ENCODE results near the gene NUBPL.
"Not testable (repeated sequence)": the region's sequence is repeated elsewhere in the genome, so short reads cannot be mapped to it uniquely, and the experiment has no call there.

Gene NUBPL

DNA sequence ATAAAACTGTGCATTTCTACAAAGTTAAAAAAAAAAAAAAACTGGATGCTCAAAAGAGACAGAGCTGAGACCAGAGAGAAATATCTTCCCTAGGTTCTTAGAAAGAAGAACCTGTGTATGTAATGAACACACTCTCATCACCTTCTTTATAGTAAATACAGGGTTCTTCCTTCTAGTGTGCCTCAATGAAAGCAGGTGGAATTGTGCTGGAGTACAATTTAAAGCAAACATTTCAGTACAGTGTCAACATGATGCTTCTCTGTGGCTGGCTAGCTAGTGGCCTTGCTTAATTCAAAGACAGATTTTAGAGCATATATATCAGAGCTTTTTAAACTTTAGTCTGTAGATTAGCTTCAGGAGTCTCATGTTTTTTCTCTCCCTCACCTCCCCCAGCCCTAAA, 266.1 kb downstream of the NUBPL start:
- DNase-seq = no peak

DNA sequence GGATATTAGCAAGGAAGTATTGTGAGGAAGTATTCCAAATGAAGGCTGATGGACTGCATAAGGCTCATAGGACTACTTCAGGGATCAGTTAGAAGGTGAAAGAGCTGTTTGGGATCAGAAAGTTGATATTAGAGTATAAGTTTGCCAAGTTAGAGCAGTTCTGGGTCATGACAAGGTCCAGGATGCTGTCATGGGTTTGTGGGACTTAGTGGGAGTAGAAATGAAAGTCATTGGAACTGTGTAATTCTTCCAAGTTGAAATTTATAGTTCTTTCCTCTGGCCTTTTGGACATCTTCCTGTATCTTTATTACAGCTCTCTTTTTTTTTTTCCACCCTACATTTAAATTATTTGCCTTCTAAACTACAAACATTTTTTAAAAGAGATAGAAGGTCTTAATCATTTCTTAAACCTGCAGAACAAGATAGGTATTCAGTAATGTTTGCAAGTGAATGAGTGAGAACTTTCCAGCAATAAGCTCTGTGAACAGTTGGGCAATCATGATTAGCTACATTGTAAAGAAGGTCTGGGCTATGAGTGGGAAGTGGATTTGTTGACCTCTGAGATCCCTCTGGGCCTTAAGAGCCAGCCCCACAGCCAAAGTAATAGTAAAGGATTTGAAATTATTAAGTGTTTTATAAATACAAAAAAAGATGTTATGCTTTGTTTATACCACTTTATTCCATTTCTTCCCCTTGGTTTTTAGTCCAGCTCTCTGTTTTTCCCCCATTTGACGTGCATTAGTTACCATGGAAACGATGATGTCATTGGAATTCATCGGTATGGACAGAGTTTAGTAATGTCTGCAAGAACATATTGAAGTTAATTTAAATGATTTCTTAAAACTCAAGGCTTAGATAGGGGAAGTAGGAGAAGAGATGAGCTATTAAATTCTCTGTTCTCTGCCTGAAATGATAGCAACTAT, 268.0 kb downstream of the NUBPL start:
- no peak for DNase-seq

DNA sequence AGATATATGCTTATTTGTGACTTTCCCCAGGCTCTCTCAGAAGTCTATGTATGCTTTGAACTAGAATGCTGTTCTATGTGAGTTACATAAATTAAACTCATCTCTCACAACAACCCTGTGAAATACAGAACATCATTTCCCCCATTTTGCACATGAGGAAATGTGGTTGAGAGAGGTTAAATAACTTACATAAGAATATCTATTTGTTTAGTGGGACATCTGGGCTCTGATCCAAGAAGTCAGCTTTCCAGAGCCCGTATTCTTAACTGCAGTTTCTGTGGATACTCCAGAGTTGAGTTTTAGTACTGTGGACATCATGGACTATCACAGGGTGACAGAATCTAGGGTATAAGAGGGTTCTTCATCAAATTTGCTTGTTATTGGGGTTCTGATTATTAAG, 273.4 kb downstream of the NUBPL start:
- DNase-seq = no peak

DNA sequence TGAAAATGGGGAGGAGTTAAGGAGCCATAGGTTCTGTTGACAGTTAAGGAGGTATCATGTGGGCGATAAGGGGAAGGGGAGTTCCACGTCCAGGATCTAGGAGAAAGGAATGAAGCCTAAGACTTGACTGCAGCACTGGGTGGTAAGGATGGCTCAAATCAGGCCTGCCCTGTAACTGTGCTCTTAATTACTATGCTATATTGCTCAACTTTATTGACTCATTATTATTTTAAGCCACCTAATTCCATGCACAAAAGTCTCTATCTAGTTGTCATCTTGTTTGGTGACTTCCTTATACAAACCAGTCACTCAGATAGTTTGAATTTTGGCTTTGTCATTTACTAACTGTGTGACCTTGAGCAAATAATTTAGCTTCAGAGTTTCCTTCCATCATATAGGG, 273.8 kb downstream of the NUBPL start:
- no peak for DNase-seq

DNA sequence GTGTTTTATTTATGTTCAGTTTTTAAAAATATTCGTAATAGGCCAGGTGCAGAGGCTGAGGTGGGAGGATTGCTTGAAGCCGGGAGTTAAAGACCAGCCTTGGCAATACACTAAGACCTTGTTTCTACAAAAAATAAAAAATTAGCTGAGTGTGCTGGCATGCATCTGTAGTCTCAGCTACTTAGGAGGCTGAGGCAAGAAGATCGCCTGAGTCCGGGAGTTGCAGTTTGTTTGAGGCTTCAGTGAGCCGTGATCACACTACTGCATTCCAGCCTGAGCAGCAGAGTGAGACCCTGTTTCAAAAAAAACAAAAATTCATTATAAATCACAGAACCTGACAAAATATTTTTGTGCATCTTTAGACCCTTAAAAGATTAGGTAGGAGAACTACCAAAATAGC, 275.8 kb downstream of the NUBPL start:
- DNase-seq = no peak

DNA sequence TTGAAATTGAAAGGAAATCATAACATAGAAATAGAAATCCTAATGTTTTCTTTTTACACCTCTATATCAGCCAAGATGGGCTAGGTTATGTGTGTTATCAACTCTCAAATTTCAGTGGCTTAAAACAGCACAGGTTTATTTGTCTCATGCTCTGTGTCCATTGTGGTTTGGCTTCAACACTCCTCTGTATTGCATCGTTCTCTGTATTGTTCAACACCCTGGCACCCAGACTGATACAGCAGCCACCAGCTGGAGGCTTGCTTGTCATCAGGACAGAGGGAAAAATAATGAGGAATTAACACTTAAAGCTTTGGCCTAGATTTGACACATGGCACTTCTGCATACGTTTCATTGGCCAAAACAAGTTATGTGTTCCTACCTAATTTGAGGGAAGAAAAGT, 281.7 kb downstream of the NUBPL start:
- DNase-seq = no peak

- no peak for DNase-seq
These were observed 282.3 kb downstream of the NUBPL start for GRCh38 chr14:31843361-31844091.

DNA sequence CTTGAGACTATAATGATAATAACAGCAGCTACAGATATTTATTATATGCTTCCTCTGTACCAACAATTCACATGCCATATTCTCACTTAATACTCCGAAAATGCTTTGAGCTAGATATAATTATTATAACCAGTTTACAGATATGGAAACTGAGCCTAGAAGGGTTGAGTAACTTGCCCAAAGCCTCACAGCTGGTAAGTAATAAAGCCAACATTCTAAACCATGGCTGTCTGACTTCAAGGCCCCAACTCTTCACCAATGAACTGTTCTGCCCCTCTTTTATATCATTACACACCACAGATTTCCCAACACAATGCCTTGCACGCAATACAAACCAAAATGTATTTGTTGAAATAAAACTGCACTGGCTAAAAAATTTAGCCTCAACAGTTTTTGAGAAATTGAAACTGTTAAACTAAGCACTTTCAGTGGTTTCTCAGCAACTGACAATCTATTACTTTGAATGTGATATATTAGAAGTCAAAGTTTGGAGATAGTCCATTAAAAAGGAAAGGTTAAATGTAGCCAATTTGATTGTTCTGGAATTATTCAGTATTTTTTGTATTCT, 293.4 kb downstream of the NUBPL start:
- DNase-seq = no peak

GRCh38 chr14:31855262-31855661, 294.1 kb downstream of the NUBPL start:
- DNase-seq = no peak

DNA sequence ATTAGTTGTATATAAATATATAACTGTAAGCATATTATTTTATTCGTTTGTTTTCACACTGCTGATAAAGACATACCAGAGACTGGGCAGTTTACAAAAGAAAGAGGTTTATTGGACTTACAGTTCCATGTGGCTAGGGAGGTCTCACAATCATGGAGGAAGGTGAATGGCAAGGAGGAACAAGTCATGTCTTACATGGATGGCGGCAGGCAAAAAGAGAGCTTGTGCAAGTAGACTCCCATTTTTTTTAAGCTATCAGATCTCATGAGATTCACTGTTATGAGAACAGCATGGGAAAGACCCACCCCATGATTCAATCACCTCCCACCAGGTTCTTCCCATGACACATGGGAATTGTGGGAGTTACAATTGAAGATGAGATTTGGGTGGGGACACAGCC, 294.8 kb downstream of the NUBPL start:
- not testable (repeated sequence) for DNase-seq

- no peak for DNase-seq
These were observed 297.7 kb downstream of the NUBPL start for GRCh38 chr14:31858868-31859267.

- DNase-seq = no peak
These were observed 304.0 kb downstream of the NUBPL start for GRCh38 chr14:31864937-31865855.

DNA sequence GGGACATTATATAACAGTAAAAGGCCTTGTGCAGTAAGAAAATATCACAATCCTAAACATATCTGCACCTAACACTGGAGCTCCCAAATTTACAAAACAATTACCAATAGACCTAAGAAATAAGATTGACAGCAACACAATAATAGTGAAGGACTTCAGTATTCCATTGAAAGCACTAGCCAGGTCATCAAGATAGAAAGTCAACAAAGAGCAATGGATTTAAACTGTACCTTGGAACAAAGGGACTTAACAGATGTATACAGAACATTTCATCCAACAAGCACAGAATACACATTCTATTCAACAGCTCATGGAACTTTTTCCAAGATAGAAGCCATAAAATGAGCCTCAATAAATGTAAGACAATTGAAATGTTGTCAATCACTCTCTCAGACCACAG, 306.4 kb downstream of the NUBPL start:
- no peak for DNase-seq

DNA sequence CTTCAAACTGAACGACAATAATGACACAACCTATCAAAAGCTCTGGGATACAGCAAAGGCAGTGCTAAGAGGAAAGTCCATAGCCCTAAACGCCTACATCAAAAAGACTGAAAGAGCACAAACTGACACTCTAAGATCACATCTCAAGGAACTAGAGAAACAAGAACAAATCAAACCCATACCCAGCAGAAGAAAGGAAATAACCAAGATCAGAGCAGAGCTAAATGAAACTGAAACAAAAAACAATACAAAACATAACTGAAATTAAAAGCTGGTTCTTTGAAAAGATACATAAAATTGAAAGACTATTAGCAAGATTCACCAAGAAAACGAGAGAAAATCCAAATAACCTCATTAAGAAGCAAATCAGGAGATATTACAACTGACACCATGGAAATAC, 306.9 kb downstream of the NUBPL start:
- not testable (repeated sequence) for DNase-seq

- DNase-seq = no peak
These were observed 315.5 kb downstream of the NUBPL start for GRCh38 chr14:31876741-31877140.

DNA sequence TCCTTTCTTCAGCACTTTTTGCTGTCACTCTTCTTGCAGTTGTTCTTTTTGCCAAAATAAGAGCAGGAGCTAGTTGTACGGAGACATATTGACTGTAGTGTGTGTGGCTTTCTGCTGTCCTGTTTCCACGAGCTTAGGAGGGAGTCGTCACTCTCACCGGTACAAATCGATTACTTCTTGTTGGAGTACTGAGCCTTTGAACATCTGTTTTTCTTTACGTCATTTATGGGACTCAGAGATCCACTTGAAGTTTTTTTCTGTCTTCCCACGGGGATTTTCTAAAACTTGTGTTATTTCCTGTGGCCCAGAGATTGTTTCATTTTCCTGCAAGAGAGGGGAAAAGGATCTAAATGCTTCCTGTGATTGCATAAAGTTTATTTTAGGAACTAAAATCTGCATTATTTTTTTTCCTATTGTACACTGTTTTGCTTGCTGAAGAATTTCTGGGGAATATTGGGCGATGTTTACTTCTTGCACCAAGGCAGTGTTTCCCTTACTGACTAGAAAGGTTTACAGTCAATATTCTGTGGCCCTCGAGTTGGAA, 316.1 kb downstream of the NUBPL start:
- DNase-seq = no peak

- no peak for DNase-seq
These were observed 318.6 kb downstream of the NUBPL start for GRCh38 chr14:31879661-31880348.

DNA sequence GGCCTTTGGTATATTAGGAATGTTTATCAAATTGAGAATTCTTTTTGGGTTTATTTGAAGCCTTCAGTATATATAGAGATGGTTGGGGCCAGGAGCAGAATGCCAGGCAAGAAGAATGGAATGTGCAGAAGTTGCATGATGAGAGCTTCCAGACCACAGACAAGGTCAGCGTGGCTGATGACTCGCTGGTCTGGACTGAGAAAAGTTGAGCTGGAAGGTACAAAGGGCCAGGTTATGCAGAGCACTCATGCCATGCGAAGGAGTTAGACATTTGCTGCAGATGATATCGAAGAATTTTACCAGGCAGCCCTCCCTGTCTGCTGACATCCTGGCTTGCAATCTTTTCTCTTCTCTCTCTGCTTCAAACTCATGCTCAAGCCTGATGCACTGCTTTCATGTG, 319.7 kb downstream of the NUBPL start:
- no peak for DNase-seq

- DNase-seq = no peak
These were observed 320.5 kb downstream of the NUBPL start for GRCh38 chr14:31881531-31882310.

DNA sequence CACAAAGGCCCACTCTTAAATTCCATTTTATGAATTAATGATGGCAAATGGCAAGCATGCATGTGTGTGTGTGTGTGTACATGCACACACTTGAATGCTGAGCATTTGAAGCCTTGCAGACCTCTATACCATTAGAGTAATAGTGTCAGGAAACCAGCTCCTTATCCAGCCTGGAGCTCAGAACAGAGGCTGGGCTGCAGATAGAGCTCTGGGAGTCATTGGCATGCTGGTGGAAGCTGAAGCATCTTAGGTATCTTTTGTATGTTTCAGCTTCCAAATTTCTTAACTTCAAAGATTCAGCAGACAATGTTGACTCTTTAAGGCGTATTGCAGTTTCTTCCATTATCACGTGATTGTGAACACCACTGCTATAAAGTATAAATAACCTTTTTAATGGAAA, 323.0 kb downstream of the NUBPL start:
- DNase-seq = no peak

GRCh38 chr14:31884776-31885379, 323.7 kb downstream of the NUBPL start:
- no peak for DNase-seq
